GM23338 (cell line): ENCODE data around the gene MCM9. TPM values are rescaled to one million over a fixed set of nuclear protein-coding genes. Genes with fewer than 3 reads are reported as not detected.

ENCODE experiments used
- ATAC-seq: fragments of 200-7000 bp; cut with Tn5 transposase; 3 replicates; pipeline ENCODE4 v1.9.1; 2020
- DNase-seq: peaks from one replicate; pipeline ENCODE4 v3.0.0-alpha.2; 2015; ENCODE audit warnings: low spot score
- H2AFZ ChIP-seq: fragments of 200-600 bp; sonication (generic); 2 replicates; pipeline ENCODE4 v1.8.0; 2016; ENCODE audit warnings: antibody characterized with exemption, mild to moderate bottlenecking, moderate library complexity
- H3F3A ChIP-seq: fragments of 200-600 bp; sonication (generic); replicated peaks from 2 replicates; pipeline ENCODE4 v1.8.0; 2017; ENCODE audit warnings: antibody characterized with exemption, mixed run types, low read depth
- H3K27ac ChIP-seq: fragments of 200-600 bp; sonication (generic); 2 replicates; pipeline ENCODE4 v1.6.1; 2016; ENCODE audit warnings: low read depth
- H3K27me3 ChIP-seq: fragments of 200-600 bp; sonication (generic); 2 replicates; pipeline ENCODE4 v1.8.0; 2016; ENCODE audit warnings: mild to moderate bottlenecking, mixed run types, moderate library complexity; ENCODE audit not compliant: insufficient read depth
- H3K36me3 ChIP-seq: fragments of 200-600 bp; sonication (generic); 2 replicates; pipeline ENCODE4 v1.8.0; 2016; ENCODE audit warnings: mild to moderate bottlenecking; ENCODE audit not compliant: insufficient read depth
- H3K4me1 ChIP-seq: fragments of 200-600 bp; sonication (generic); 2 replicates; pipeline ENCODE4 v1.8.0; 2016; ENCODE audit warnings: mild to moderate bottlenecking, moderate library complexity; ENCODE audit not compliant: insufficient read depth
- H3K4me2 ChIP-seq: fragments of 200-600 bp; sonication (generic); 2 replicates; pipeline ENCODE4 v1.7.1; 2017; ENCODE audit warnings: mixed run types
- H3K4me3 ChIP-seq: fragments of 200-600 bp; sonication (generic); 2 replicates; pipeline ENCODE4 v1.6.1; 2016; ENCODE audit warnings: mixed run types
- H3K79me2 ChIP-seq: fragments of 200-600 bp; sonication (generic); replicated peaks from 2 replicates; pipeline ENCODE4 v1.8.0; 2017; ENCODE audit warnings: mild to moderate bottlenecking; ENCODE audit not compliant: insufficient read depth
- H3K9me2 ChIP-seq: fragments of 200-600 bp; sonication (generic); 2 replicates; pipeline ENCODE4 v1.8.0; 2017; ENCODE audit not compliant: insufficient read depth
- H4K20me1 ChIP-seq: fragments of 200-600 bp; sonication (generic); replicated peaks from 2 replicates; pipeline ENCODE4 v1.8.0; 2017; ENCODE audit warnings: mild to moderate bottlenecking; ENCODE audit not compliant: insufficient read depth
- H3K27ac Mint-ChIP-seq: 2 replicates; pipeline ENCODE4 v1.8.0; 2020; ENCODE audit warnings: inconsistent platforms, mild to moderate bottlenecking, moderate library complexity, mixed read lengths
- H3K27me3 Mint-ChIP-seq: 3 replicates; pipeline ENCODE4 v1.8.0; 2022; ENCODE audit warnings: low read depth, mild to moderate bottlenecking, moderate library complexity, mixed read lengths, inconsistent platforms; ENCODE audit not compliant: insufficient read depth, poor library complexity
- H3K36me3 Mint-ChIP-seq: 3 replicates; pipeline ENCODE4 v1.8.0; 2021; ENCODE audit warnings: low read depth, mild to moderate bottlenecking, inconsistent platforms, moderate library complexity, mixed read lengths
- H3K4me1 Mint-ChIP-seq: 3 replicates; pipeline ENCODE4 v1.8.0; 2020; ENCODE audit warnings: mild to moderate bottlenecking, inconsistent platforms, mixed read lengths
- H3K4me3 Mint-ChIP-seq: 3 replicates; pipeline ENCODE4 v1.8.0; 2021; ENCODE audit warnings: moderate library complexity, mild to moderate bottlenecking, inconsistent platforms, mixed read lengths
- H3K9me3 Mint-ChIP-seq: 3 replicates; pipeline ENCODE4 v1.8.0; 2020; ENCODE audit warnings: moderate library complexity, mild to moderate bottlenecking, inconsistent platforms, mixed read lengths
- CTCF ChIP-seq, 2 experiments: fragments of 200-600 bp in 1 of 2; sonication (generic) in 1 of 2; conservative IDR thresholded peaks; 2 replicates each; pipeline versions ENCODE4 v1.5.1 to v1.6.1; 2016 to 2017; ENCODE audit warnings: antibody characterized with exemption in 2 of 2, low read depth in 2 of 2, mild to moderate bottlenecking in 2 of 2, moderate library complexity in 1 of 2
- ETS1 ChIP-seq: IDR thresholded peaks from 2 replicates; pipeline ENCODE4 v1.6.1; 2016; ENCODE audit warnings: antibody characterized with exemption
- POLR2AphosphoS5 ChIP-seq: IDR thresholded peaks from 2 replicates; pipeline ENCODE4 v1.6.1; 2016; ENCODE audit warnings: antibody characterized with exemption, low read depth
- polyA plus RNA-seq: library from polyadenylated mRNA; unstranded; fragments of >200 nt; fragmentation: Nextera tagmentation; extraction: Ambion mirVana; gene quantifications from 2 replicates; pipeline ENCODE4 v1.2.1, GENCODE V29; 2016
- total RNA-seq: library from RNA; depleted of rRNA; stranded (reverse); fragments of >200 nt; shearing (Covaris generic); gene quantifications from 2 replicates; pipeline ENCODE4 v1.2.3, GENCODE V29; 2014
- TF ChIP-seq, protein P1 (sequence below): fragments of 250-450 bp; sonication (Bioruptor Pico); IDR thresholded peaks from 2 replicates; pipeline ENCODE4 v1.5.0; 2020; ENCODE audit warnings: mild to moderate bottlenecking, moderate library complexity

MCM9 gene
- total and polyA plus RNA-seq, 2 experiments from 2014 or later = 14.9 to 16.6 TPM

DNA sequence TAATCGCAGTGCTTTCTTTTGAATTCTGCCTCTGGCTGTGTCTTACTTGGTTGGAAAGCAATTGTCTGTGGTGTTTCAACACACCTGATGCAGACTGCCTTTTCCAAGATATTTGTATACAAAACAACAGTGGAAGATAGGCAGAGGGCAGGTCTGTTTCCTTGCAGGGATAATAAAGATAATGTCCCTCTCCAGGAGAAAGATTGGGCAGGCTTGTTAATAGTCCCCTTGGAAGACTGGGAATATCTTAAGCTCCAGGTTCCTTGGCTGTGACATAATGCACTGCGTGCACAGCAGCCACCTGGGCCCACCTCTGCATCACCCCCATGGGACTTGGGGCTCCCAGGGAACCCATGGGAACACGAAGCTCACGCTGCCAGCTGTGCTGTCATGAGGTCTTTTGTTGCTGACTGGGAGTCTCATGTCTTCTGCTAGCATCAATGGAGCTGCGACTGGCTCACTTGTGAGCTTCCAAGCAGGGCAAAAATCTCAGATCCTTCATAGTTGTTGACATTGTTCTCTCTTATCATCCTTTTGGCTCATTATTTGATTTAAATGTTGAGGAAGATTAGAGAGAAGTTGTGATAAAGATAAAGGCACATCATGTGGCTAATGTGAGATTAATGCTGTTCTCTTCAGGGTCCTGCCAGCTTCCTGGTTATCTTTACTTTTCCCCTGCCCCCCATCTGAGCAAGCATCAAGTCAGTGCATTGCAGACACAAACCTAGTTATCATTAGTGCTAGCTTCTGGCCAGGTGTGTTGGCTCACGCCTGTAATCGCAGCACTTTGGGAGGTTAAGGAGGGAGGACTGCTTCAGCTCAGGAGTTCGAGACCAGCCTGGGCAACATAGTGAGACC is 148.1 kb downstream of the MCM9 start:
- no peaks in the 10 kb centered on the region for H3K36me3 Mint-ChIP-seq
- H3K9me2 ChIP-seq = no peaks in the 10 kb centered on the region
- no peaks in the 10 kb centered on the region for H4K20me1 ChIP-seq
- no peak for TF ChIP-seq ETS1
- TF ChIP-seq, protein P1, sequence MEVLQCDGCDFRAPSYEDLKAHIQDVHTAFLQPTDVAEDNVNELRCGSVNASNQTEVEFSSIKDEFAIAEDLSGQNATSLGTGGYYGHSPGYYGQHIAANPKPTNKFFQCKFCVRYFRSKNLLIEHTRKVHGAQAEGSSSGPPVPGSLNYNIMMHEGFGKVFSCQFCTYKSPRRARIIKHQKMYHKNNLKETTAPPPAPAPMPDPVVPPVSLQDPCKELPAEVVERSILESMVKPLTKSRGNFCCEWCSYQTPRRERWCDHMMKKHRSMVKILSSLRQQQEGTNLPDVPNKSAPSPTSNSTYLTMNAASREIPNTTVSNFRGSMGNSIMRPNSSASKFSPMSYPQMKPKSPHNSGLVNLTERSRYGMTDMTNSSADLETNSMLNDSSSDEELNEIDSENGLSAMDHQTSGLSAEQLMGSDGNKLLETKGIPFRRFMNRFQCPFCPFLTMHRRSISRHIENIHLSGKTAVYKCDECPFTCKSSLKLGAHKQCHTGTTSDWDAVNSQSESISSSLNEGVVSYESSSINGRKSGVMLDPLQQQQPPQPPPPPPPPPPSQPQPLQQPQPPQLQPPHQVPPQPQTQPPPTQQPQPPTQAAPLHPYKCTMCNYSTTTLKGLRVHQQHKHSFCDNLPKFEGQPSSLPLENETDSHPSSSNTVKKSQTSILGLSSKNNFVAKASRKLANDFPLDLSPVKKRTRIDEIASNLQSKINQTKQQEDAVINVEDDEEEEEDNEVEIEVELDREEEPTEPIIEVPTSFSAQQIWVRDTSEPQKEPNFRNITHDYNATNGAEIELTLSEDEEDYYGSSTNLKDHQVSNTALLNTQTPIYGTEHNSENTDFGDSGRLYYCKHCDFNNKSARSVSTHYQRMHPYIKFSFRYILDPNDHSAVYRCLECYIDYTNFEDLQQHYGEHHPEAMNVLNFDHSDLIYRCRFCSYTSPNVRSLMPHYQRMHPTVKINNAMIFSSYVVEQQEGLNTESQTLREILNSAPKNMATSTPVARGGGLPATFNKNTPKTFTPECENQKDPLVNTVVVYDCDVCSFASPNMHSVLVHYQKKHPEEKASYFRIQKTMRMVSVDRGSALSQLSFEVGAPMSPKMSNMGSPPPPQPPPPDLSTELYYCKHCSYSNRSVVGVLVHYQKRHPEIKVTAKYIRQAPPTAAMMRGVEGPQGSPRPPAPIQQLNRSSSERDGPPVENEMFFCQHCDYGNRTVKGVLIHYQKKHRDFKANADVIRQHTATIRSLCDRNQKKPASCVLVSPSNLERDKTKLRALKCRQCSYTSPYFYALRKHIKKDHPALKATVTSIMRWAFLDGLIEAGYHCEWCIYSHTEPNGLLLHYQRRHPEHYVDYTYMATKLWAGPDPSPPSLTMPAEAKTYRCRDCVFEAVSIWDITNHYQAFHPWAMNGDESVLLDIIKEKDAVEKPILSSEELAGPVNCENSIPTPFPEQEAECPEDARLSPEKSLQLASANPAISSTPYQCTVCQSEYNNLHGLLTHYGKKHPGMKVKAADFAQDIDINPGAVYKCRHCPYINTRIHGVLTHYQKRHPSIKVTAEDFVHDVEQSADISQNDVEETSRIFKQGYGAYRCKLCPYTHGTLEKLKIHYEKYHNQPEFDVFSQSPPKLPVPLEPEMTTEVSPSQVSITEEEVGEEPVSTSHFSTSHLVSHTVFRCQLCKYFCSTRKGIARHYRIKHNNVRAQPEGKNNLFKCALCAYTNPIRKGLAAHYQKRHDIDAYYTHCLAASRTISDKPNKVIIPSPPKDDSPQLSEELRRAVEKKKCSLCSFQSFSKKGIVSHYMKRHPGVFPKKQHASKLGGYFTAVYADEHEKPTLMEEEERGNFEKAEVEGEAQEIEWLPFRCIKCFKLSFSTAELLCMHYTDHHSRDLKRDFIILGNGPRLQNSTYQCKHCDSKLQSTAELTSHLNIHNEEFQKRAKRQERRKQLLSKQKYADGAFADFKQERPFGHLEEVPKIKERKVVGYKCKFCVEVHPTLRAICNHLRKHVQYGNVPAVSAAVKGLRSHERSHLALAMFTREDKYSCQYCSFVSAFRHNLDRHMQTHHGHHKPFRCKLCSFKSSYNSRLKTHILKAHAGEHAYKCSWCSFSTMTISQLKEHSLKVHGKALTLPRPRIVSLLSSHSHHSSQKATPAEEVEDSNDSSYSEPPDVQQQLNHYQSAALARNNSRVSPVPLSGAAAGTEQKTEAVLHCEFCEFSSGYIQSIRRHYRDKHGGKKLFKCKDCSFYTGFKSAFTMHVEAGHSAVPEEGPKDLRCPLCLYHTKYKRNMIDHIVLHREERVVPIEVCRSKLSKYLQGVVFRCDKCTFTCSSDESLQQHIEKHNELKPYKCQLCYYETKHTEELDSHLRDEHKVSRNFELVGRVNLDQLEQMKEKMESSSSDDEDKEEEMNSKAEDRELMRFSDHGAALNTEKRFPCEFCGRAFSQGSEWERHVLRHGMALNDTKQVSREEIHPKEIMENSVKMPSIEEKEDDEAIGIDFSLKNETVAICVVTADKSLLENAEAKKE (CRISPR knock-in tag) = no peak
- no peak for TF ChIP-seq CTCF (conservative IDR thresholded peaks at IDR 0.05; ENCODE audit: low read depth in 2 of 2)
- no peak for TF ChIP-seq POLR2AphosphoS5
- ATAC-seq (no peak), DNase-seq (no peak)
- no peak overlapping the region for H3K27ac ChIP-seq
- H3K4me3 ChIP-seq = no peak overlapping the region
- no peak overlapping the region for H3K27ac Mint-ChIP-seq
- H3K36me3 ChIP-seq = no peaks in the 10 kb centered on the region
- no peaks in the 10 kb centered on the region for H3K27me3 ChIP-seq
- no peaks in the 10 kb centered on the region for H3K9me3 Mint-ChIP-seq
- H3K4me1 ChIP-seq = no peaks in the 10 kb centered on the region
- no peaks in the 10 kb centered on the region for H3F3A ChIP-seq
- H3K4me2 ChIP-seq = no peak overlapping the region
- no peaks in the 10 kb centered on the region for H3K79me2 ChIP-seq
- peaks cover 10% of the 10 kb centered on the region for H3K4me1 Mint-ChIP-seq
- H3K4me3 Mint-ChIP-seq = no peak overlapping the region
- H3K27me3 Mint-ChIP-seq = peaks cover 2% of the 10 kb centered on the region
- H2AFZ ChIP-seq = no peak overlapping the region
